ENCODE data around the gene FA2H.
"Not testable (repeated sequence)": the region's sequence is repeated elsewhere in the genome, so short reads cannot be mapped to it uniquely, and the experiment has no call there.

The FA2H gene, protein sequence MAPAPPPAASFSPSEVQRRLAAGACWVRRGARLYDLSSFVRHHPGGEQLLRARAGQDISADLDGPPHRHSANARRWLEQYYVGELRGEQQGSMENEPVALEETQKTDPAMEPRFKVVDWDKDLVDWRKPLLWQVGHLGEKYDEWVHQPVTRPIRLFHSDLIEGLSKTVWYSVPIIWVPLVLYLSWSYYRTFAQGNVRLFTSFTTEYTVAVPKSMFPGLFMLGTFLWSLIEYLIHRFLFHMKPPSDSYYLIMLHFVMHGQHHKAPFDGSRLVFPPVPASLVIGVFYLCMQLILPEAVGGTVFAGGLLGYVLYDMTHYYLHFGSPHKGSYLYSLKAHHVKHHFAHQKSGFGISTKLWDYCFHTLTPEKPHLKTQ

GRCh38 chr16:74774223-74775139 lies at the start of gene FA2H:
Gene FA2H (minus strand): TSS chr16:74774820. CDS start chr16:74774755, 65 bp downstream.
- no peak for DNase-seq (ENCODE audit: low read depth)
- H3K4me3 ChIP-seq (ENCODE audit: low read depth, low read length) = peak within 1 kb of the TSS; percentile 28

DNA sequence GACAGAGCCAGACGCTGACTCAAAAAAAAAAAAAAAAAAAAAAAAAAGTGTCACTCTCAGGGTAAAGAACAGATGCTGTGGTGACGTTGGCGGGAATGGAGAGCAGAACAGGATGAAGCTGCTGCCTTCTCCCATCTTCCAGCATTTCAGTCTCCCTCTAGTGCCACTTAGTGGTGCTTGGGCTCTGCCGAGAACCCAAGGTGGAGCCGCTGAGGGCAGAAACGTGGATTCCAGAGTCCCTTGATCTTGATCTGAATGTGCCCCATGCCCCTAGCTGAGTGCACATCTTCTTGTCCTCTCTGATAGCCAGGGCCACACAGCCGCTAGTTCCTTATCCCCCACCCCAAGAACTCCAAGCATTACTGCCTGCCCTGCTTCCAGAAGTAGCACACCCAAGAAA lies 43.2 kb upstream of the FA2H start:
- no peak overlapping the region for H3K4me3 ChIP-seq (ENCODE audit: low read depth, low read length)
- no peak for DNase-seq (ENCODE audit: low read depth)

DNA sequence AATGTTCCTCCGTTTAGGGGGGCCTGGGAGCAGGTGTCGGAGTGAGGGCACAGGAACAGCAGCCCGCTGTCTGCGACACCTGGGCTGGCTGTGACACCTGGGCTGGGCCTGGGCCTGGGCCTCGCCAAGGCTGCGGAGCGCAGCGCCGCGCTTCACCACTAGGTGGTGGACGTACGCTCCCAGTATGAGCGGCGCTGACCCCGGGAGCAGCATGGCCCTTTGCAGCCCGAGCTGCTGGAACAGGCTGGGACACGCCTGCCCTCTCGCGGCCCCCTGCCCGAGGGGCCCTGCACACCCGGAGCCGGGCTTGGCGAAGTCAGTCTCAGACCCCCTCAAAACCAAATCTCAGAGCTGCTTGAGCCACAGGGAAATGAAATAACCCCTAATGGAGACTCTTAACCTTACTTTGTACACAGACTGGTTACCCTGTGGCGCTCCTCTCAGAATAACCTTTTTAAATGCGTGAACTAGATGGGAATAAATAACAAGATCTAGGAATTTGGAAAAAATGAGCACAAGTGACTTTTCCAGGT lies 38.6 kb upstream of the FA2H start:
- H3K4me3 ChIP-seq (ENCODE audit: low read depth, low read length) = no peak overlapping the region
- DNase-seq (ENCODE audit: low read depth) = peak; percentile 16

DNA sequence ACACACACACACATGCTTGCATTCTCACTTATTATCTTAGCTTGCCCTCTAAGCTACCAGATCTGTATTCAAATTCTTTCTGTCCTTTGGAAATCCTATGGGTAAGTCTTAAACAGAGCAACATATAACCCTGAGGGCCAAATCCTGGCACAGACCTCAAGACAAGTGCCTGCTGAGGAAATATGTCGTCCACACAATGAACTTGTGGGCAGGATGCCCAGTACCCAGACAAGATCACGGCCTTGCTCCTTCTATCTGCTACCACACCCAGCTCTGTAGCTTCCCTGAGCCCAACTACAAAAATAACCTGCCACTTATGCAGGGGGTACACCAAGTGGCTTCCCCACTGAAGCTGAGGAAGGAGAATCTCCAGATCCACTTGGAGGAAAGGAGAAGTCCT lies 37.3 kb upstream of the FA2H start:
- no peak for DNase-seq (ENCODE audit: low read depth)
- H3K4me3 ChIP-seq (ENCODE audit: low read depth, low read length) = no peak overlapping the region

- H3K4me3 ChIP-seq (ENCODE audit: low read depth, low read length); DNase-seq (ENCODE audit: low read depth): not testable (repeated sequence)
Observed at GRCh38 chr16:74811216-74811615, 36.6 kb upstream of the FA2H start.

GRCh38 chr16:74807052-74807646 lies 32.5 kb upstream of the FA2H start:
- no peak for DNase-seq (ENCODE audit: low read depth)
- H3K4me3 ChIP-seq (ENCODE audit: low read depth, low read length) = no peak overlapping the region

- DNase-seq (ENCODE audit: low read depth) = no peak
- H3K4me3 ChIP-seq (ENCODE audit: low read depth, low read length) = no peak overlapping the region
Observed at GRCh38 chr16:74800216-74800871, 25.7 kb upstream of the FA2H start.

DNA sequence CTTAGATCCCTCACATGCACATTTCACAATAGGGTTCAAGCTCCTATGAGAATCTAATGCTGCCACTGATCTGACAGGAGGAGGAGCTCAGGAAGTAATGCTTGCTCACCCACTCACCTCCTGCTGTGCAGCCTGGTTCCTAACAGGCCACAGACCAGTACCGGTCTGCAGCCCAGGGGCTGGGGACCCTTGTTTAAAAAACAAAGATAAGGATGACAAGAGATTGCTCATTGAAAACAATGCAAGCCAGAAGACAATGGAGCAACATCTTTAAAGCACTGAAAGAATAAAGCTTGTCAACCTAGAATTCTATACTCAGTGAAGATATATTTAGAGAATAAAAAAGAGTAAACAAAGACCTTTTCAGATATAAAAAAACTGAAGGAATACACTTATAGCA lies 22.8 kb upstream of the FA2H start:
- DNase-seq (ENCODE audit: low read depth) = no peak
- no peak overlapping the region for H3K4me3 ChIP-seq (ENCODE audit: low read depth, low read length)

DNA sequence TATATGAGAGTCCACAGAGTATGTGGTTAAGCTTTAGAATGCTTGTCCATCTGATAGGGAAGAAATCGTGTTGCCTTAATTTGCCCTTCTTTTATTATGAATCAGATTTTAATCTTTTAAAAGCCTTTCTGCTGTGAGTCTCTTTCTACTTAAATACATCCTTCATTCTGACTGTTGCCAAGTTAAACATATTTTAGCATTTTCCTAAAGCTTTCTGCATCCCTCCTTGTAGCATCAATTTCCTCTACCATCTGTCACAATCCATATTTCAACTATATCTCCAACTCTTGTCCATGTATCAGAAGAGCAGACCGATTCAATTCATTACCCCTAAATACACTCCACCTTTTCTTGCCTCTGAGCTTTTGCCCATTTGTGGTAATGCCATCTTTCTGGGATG lies 20.5 kb upstream of the FA2H start:
- H3K4me3 ChIP-seq (ENCODE audit: low read depth, low read length) = no peak overlapping the region
- no peak for DNase-seq (ENCODE audit: low read depth)

DNA sequence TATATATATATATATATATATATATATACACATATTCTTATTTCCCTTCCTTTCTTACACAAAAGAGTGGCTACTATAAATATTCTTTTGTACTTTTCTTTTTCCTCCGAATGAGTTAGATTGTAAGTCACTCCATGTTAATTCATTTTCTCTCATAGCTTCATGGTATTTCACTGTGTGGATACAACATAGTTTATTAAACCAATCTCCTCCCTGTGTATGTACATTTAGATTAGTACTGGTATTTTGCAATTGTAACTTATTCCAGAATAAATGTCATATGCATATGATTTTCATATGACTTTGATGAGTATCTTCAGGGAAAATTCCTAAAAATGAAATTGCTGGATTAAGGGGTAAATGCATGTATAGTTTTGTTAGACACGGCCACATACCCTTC lies 20.0 kb upstream of the FA2H start:
- no peak overlapping the region for H3K4me3 ChIP-seq (ENCODE audit: low read depth, low read length)
- no peak for DNase-seq (ENCODE audit: low read depth)

GRCh38 chr16:74793571-74793970 lies 19.0 kb upstream of the FA2H start:
- DNase-seq (ENCODE audit: low read depth) = no peak
- H3K4me3 ChIP-seq (ENCODE audit: low read depth, low read length) = no peak overlapping the region

DNA sequence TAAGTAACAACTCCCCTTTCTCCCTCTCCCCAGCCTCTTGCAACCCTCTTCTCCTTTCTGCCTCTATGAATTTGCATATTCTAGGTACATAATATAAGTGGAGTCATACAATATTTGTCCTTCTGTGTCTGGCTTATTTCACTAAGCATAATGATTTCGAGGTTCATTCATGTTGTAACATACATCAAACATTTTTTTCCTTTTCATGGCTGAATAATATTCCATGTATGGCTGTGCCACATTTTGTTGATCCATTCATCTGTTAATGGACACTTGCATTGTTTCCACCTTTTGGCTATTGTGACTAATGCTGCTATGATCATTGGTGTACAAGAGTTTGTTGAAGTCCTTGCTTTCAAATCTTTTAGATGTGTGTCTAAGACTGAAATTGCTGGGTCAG lies 17.6 kb upstream of the FA2H start:
- DNase-seq (ENCODE audit: low read depth) = no peak
- no peak overlapping the region for H3K4me3 ChIP-seq (ENCODE audit: low read depth, low read length)

- DNase-seq (ENCODE audit: low read depth); H3K4me3 ChIP-seq (ENCODE audit: low read depth, low read length): not testable (repeated sequence)
Observed at GRCh38 chr16:74791749-74792148, 17.1 kb upstream of the FA2H start.

- DNase-seq (ENCODE audit: low read depth) = no peak
- no peak overlapping the region for H3K4me3 ChIP-seq (ENCODE audit: low read depth, low read length)
Observed at GRCh38 chr16:74788108-74788507, 13.5 kb upstream of the FA2H start.

DNA sequence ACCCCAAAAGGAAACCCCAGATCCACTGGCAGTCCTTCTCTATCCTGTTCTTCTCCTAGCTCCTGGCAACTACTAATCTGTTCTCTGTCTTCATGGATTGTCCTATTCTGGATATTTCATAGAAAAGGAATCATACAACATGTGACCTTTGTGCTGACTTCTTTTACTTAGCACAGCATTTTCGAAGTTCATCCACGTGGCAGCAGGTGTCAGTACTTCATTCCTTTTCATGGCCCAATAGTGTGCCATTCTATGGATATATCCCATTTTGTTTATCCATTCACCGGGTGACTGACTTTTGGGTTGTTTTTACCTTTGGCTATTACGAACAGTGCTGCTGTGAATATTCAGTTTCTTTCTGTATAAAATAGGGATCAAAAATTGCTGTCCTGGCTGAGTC lies 10.4 kb upstream of the FA2H start:
- no peak overlapping the region for H3K4me3 ChIP-seq (ENCODE audit: low read depth, low read length)
- DNase-seq (ENCODE audit: low read depth) = no peak

GRCh38 chr16:74778646-74779045 lies 4.0 kb upstream of the FA2H start:
- DNase-seq (ENCODE audit: low read depth) = no peak
- no peak overlapping the region for H3K4me3 ChIP-seq (ENCODE audit: low read depth, low read length)

- no peak for DNase-seq (ENCODE audit: low read depth)
- H3K4me3 ChIP-seq (ENCODE audit: low read depth, low read length) = no peak overlapping the region
Observed at GRCh38 chr16:74776926-74777325, 2.3 kb upstream of the FA2H start.

DNA sequence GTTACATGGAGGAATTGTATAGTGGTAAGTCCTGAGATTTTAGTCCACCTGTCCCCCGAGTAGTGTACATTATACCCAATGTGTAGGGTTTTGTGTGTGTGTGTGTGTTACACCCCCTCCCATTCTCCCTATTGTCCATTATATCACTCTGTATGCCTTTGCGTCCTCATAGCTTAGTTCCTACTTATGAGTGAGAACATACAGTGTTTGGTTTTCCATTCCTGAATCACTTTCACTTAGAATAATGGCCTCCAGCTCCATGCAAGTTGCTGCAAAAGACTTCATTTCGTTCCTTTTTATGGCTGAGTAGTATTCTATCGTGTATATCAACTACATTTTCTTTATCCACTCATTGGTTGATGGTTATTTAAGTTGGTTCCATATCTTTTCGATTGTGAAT lies 635 bp upstream of the FA2H start:
- DNase-seq (ENCODE audit: low read depth) = no peak
- H3K4me3 ChIP-seq (ENCODE audit: low read depth, low read length) = no peak overlapping the region

DNA sequence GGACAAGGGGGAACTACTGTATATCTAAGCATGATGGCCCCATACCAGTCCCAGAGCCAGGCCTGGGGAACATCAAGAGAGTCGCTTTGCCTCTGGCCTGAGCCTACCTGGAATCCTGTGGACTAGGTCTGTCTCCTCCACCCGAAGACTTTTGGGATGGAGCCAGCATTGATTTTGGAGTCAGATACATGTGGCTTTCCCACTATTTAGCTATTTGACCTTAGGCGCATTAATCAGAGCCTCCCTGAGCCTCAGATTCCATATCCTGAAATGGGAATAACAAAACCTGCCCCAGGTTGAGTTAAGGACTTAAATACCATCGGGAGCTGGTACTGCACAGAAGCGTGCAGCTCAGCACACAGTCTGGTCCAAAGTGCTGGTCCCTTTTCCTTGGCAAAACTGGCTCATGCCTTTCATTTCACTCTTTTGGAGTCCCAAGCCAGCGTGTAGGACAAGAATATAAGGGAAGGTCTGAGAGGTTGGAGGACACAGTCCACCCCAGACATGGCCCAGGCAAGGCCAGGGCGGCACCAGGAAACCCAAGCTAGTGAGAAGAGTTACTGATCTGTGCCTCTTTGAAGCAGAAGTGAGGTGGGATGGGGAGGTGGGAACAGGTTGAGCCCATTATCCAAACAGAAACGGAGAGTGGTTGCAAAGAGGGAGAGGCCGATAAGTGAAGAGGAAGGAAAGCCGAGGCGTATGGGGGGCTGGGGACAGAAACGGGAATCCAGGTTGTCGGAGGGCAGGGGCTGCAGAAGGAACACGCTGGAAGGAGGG lies 986 bp downstream of the FA2H start:
- no peak for DNase-seq (ENCODE audit: low read depth)
- no peak overlapping the region for H3K4me3 ChIP-seq (ENCODE audit: low read depth, low read length)
